Rectal smooth muscle tissue (tissue), 1 donor: ENCODE data around the gene GALNT14.

ENCODE experiments used
- H3K27ac ChIP-seq: one replicate; pipeline ENCODE4 v1.7.0; 2013; ENCODE audit warnings: low read depth, low read length, inconsistent platforms
- H3K27me3 ChIP-seq: one replicate; pipeline ENCODE4 v1.7.0; 2013; ENCODE audit warnings: low read length; ENCODE audit not compliant: control insufficient read depth, insufficient read depth
- H3K36me3 ChIP-seq: one replicate; pipeline ENCODE4 v1.7.0; 2013; ENCODE audit warnings: low read length; ENCODE audit not compliant: control insufficient read depth, insufficient read depth
- H3K4me1 ChIP-seq: one replicate; pipeline ENCODE4 v1.7.0; 2013; ENCODE audit warnings: low read length; ENCODE audit not compliant: control insufficient read depth, insufficient read depth
- H3K4me3 ChIP-seq: one replicate; pipeline ENCODE4 v1.7.0; 2013; ENCODE audit warnings: low read length
- H3K9ac ChIP-seq: one replicate; pipeline ENCODE4 v1.7.0; 2013; ENCODE audit warnings: low read length

Gene GALNT14

DNA sequence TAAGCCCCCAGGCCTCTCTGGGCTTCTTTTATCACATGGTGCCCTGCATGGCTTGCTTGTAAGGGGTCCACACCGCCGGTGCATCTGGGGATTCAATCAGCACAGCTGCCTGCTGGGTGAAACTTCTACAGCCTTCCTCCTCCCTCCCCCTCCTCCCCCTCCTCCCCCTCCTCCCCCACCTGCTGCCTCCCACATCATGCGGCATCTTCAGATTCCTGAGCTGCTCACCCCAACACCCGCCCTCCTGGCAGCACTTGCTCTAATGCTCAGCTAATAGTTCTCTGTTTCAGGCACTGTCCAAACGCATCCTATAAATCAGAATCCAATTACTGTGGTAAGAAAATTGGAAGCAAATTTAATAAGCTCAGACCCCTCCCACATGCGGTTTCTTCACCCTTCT is 150.7 kb downstream of the GALNT14 start:
- Histone ChIP-seq H3K4me1 (no peaks in the 10 kb centered on the region), H3K27ac (no peak overlapping the region), H3K36me3 (no peaks in the 10 kb centered on the region), H3K4me3 (no peak overlapping the region), H3K27me3 (no peaks in the 10 kb centered on the region), H3K9ac (no peak overlapping the region)

DNA sequence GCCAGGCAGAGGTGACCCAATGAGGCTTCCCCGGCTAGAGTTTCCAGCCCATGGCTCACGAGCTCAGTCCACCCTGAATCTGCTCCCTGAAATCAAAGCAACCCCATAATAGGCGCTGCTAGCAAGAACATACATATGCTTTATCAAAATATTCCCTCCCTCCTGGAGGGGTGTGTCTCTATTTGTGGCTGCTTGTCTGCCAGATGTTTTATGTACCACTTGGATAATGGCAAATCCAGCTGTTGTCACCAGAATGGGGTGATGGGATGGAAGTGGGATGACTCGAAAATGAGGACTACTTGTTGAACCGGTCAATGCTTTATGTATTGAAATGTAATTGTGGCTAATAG is 152.0 kb downstream of the GALNT14 start:
- Histone ChIP-seq H3K27me3 (no peaks in the 10 kb centered on the region), H3K36me3 (no peaks in the 10 kb centered on the region), H3K4me1 (peaks cover 3% of the 10 kb centered on the region), H3K27ac (no peak overlapping the region), H3K9ac (no peak overlapping the region), H3K4me3 (no peak overlapping the region)

DNA sequence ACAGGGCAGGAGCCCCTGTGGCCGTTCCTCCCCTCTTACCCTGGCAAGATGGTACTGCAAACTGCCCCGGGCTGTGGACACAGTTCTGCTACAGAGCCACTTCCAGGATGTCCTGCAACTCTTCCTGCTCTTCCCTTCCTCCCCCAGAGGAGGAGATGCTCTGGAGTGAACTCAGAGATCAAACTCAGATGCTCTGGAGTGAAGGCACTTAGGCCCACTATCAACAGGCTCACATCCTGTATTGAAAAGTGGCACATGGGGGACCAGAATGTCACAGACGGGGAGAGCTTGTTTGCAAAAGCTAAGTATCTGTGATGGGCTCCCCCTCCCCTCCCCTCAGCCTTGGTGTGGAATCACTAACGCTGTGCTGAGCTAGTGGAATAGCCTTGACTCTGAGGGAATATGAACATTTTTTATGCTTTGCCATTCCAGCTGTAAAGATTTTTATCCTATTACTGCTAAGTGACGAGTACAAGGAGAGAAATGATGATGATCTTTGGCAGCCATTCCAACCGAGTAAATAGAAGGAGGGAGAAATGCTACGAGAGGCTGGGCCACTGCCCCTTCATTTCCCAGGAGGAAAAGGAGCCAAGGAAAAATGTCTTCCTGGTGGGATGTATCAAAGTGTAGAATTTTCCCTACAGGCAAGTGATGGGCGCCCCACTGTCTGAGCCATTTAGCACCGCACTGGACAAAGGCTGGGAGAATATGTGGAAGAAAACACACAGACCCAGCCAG is 152.6 kb downstream of the GALNT14 start:
- Histone ChIP-seq H3K27ac (no peak overlapping the region), H3K27me3 (no peaks in the 10 kb centered on the region)

DNA sequence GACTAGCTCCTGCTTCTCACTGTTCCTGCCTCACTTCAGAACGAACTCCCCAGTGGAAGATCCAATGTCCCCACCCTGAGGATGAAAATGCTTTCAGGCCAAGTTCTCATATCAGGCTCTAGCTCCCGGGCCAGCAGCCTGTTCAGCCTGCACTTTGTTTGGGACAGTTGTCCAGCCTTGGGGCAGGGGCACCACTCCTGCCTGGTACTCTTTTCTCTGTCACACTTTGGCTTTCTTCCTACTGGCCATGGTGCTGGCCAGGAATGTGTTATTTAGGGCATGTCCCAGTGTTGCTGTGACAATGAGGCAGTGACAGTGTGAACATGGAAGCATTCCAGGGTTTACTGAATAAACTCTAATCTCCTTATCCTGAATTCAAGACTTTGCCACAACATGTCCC is 154.1 kb downstream of the GALNT14 start:
- no peak overlapping the region for H3K27ac ChIP-seq
- H3K4me1 ChIP-seq: peaks cover 7% of the 10 kb centered on the region
- H3K9ac ChIP-seq: no peak overlapping the region
- no peaks in the 10 kb centered on the region for H3K36me3 ChIP-seq
- H3K27me3 ChIP-seq: no peaks in the 10 kb centered on the region
- H3K4me3 ChIP-seq: no peak overlapping the region

More for the DNA sequence above, 152.6 kb downstream of the GALNT14 start:
- Histone ChIP-seq H3K4me3 (no peak overlapping the region), H3K9ac (no peak overlapping the region), H3K36me3 (no peaks in the 10 kb centered on the region), H3K4me1 (peaks cover 3% of the 10 kb centered on the region)

DNA sequence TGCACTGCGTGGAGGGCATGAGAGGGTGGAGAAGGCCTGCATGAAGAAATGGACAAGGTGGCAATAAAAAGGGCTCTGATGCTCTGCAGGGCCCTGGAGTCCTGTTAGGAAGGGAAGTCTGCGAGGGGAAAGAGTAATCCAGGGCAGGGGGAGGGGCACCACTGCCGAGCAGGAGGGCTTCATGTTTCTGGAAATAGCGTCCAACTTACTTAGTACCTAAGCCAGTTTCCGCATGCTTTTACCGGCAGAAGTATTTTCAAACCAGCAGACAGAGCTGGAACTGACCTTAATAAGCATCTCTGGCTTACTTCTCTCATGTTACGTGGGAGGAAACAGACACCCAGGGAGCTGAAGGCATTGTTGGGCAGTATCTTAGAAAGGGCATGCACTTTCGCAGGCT is 156.7 kb downstream of the GALNT14 start:
- Histone ChIP-seq H3K4me1 (peaks cover 7% of the 10 kb centered on the region), H3K36me3 (no peaks in the 10 kb centered on the region), H3K27ac (peak overlapping the region; percentile 46), H3K27me3 (no peaks in the 10 kb centered on the region), H3K9ac (no peak overlapping the region), H3K4me3 (no peak overlapping the region)

DNA sequence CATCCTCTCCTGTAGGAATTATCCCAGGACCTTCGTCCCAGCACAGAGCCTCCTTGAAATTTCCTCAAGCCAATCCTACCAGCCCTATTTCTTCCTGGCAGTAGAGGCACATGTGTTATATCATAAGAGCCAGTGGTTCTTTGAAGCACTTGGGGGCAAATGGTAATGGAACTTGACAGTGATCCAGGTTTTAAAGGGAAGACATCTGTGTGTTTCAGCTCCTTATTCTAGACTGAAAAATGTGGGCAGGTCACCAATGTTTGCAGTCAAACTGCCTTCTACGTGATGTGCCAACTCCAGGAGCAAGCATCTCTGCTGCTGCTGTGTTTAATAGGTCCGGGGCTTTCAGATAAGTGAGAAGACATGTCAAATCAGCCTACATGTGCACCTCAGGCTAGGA is 157.1 kb downstream of the GALNT14 start:
- H3K36me3 ChIP-seq: no peaks in the 10 kb centered on the region
- H3K27ac ChIP-seq: peak overlapping the region; percentile 46
- H3K4me3 ChIP-seq: no peak overlapping the region
- no peaks in the 10 kb centered on the region for H3K27me3 ChIP-seq
- H3K4me1 ChIP-seq: peaks cover 7% of the 10 kb centered on the region
- no peak overlapping the region for H3K9ac ChIP-seq

DNA sequence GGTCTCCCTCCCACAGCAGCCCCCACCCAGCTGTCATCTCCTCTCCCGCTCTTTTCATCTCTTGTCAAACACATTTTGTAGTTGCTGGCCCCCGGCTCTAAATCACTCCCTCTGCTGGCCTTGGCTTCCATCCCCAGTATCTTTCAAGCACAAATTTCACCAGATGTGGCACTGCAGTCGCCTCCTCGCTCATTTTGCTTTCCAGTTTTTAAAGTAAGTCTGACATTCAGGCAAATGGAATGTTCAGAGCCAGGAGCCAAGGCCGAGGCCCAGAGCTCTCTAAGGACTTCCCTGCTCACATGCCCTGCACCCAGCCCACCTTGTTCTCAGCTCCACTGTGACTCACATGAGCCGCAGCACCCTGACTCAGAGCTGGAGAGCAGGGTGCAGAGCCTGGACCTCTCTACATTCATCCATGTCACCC is 158.4 kb downstream of the GALNT14 start:
- Histone ChIP-seq H3K4me3 (no peak overlapping the region), H3K36me3 (no peaks in the 10 kb centered on the region), H3K9ac (no peak overlapping the region), H3K4me1 (peaks cover 7% of the 10 kb centered on the region), H3K27ac (no peak overlapping the region), H3K27me3 (no peaks in the 10 kb centered on the region)

DNA sequence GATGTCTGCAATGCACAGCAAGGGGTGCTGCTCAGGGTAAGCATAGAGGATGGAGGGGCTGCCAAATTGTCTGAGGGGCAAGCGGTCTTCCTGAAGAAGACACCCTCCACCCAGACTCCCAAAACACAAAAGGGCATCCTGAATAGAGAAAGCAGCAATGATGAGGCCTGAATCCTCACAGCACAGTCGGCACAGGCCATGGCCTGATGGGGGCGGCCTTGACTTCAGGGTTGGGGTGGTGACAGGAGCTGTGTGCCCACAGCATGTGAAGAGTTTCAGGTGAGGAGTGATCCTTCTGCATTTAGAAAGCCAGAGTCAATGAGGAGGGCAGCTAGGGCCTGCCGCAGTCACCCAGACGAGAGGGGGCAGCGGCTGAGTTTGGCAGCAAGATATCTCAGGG is 159.4 kb downstream of the GALNT14 start:
- Histone ChIP-seq H3K4me1 (peaks cover 7% of the 10 kb centered on the region), H3K4me3 (no peak overlapping the region), H3K36me3 (no peaks in the 10 kb centered on the region), H3K9ac (no peak overlapping the region), H3K27ac (no peak overlapping the region), H3K27me3 (no peaks in the 10 kb centered on the region)

DNA sequence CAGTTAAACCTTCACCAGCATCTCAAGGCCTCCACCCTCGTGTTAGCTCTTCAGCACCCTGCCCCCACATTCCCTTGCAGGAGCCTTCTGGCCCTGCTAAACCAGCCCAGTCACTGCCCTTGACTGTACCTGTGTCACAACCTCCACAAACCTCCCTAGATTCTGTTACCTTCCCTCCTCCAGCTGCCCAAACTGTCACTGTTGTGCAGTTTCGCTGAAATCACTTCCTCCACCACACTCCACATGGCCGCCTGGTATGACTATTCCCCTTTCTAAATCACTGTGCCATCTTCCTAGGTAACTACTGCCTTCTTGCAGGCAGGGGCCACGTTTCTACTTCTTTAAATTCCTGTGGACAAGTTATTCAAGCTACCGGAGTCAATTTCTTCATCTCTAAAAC is 160.2 kb downstream of the GALNT14 start:
- Histone ChIP-seq H3K9ac (no peak overlapping the region), H3K4me1 (peaks cover 7% of the 10 kb centered on the region), H3K27ac (no peak overlapping the region), H3K4me3 (no peak overlapping the region), H3K36me3 (no peaks in the 10 kb centered on the region), H3K27me3 (no peaks in the 10 kb centered on the region)

DNA sequence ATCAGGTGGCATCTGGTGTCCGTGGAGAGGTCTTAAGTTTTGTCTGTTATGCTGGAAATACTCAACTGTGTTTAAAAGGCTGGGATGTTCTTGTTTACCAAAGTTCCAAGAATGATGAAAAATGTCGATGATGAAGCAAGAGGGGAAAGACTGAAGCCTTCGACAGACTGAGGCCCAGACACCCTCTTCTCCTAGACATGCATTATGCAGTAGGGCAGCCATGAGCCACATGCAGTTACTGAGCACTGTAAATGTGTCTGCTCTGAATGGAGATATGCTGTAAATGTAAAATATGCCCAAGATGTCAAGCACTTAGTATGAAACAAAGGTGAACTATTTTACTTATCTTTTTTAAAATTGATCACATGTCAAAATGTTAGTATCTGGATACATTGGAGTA is 163.1 kb downstream of the GALNT14 start:
- H3K4me1 ChIP-seq: peaks cover 2% of the 10 kb centered on the region
- H3K27ac ChIP-seq: no peak overlapping the region
- H3K36me3 ChIP-seq: no peaks in the 10 kb centered on the region
- no peak overlapping the region for H3K4me3 ChIP-seq
- H3K9ac ChIP-seq: no peak overlapping the region
- no peaks in the 10 kb centered on the region for H3K27me3 ChIP-seq

DNA sequence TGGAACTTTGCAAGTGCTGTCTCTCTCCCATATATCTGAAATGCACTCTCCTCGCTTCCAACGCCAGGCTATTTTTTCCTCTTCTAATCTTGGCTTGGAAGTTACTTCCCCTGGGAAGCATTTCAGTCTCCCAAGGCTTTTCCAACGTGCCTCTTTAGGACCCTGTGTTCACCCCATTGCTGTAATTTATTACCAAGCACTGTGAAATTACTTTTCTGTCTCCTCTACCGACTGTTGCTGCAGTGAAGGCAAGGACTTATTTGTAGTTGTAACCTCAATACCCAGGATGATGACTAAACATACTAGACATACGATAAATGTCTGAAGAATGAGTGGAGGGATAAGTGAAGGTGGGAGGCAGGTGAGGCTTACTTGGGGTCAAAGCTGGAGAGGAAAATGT is 163.7 kb downstream of the GALNT14 start:
- no peak overlapping the region for H3K4me3 ChIP-seq
- no peaks in the 10 kb centered on the region for H3K4me1 ChIP-seq
- no peaks in the 10 kb centered on the region for H3K36me3 ChIP-seq
- H3K27ac ChIP-seq: no peak overlapping the region
- no peaks in the 10 kb centered on the region for H3K27me3 ChIP-seq
- H3K9ac ChIP-seq: no peak overlapping the region

DNA sequence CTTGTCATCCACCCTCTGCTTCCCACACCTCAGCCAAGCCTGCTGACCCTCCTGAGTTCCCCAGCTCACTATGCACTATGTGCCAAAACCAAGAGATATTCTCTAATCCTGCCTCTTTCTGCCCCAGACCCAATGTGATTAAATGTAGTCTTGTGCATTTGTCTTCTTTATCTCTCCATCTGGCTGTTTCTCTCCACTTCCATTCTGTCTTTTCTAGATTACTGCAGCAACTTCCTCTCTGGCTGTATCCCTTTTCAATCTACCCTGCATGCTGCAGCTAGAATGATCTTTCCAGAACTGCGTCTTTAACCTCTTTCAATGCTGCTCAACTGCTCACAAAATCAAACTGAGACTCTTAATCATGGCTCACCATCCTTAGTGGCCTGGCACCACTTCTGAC is 164.1 kb downstream of the GALNT14 start:
- no peak overlapping the region for H3K27ac ChIP-seq
- H3K27me3 ChIP-seq: no peaks in the 10 kb centered on the region
- no peak overlapping the region for H3K9ac ChIP-seq
- H3K4me1 ChIP-seq: no peaks in the 10 kb centered on the region
- H3K36me3 ChIP-seq: no peaks in the 10 kb centered on the region
- H3K4me3 ChIP-seq: no peak overlapping the region

DNA sequence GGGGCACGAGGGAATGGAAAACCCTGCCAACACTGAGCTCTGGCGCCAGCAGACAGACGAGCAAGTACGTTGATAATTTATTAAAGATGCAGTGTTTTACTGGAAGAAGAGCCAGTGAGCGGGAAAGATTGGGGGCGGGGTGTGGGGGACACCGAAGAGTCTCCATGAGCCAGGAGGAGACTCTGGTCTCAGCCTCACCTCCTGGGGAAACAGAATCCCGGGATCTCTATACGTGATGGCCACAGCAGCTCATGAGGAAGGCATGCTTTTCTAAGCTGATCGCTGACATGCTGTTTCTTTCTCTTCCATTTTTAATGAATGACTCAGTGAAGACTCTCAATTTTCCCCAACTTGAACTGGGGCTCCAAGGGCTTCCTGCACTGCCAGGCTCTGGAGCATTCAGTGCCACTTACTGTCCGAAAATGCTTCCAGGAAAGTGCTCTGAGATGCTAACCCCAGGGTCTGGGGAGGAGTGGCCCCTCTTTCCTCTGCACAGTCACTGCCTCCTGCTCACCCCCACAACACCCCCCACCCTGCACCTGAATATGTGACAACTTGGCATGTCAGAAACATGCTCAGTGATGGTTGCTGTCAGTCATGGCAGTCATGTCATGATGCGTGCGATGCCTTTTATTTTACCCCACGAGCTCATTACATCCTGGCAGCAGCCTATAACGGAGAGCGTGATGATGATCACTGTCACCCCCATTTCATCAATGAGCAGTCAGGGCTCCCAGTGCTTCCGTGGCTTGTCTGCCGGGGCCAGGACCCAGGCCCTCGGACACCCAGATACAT is 166.8 kb downstream of the GALNT14 start:
- no peak overlapping the region for H3K27ac ChIP-seq
- no peaks in the 10 kb centered on the region for H3K36me3 ChIP-seq
- H3K9ac ChIP-seq: no peak overlapping the region
- no peaks in the 10 kb centered on the region for H3K4me1 ChIP-seq
- H3K27me3 ChIP-seq: no peaks in the 10 kb centered on the region
- no peak overlapping the region for H3K4me3 ChIP-seq
